ENCODE measurements around the gene PARVG.
"Not testable (repeated sequence)": the region's sequence is repeated elsewhere in the genome, so short reads cannot be mapped to it uniquely, and the experiment has no call there.

The PARVG gene

DNA sequence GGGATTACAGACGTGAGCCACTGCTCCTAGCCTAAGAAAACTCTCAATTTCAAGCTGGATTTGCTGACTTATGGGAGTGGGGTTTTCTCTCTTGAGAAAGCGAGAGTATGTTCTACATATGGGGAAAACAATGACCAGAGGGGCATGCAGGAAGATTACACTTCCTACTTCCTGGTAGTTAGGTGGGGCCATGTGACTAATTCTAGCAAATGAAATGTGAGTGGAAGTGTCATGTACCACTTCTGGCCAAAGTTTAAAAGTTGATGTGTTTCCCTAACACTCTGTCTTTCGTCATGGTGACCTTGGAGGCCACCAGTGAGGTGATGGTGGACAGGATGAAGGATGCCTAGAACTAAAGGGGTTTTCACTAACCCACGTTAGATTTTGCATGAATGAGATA lies 50.5 kb downstream of the PARVG start:
- CTCF ChIA-PET: no interaction called here
- DNase-seq: no peak
- Mint-ChIP-seq H3K27ac (no peak overlapping the region), H3K36me3 (no peaks in the 10 kb centered on the region), H3K4me1 (no peaks in the 10 kb centered on the region), H3K9me3 (peaks cover 7% of the 10 kb centered on the region), H3K4me3 (no peak overlapping the region), H3K27me3 (peaks cover 12% of the 10 kb centered on the region)

DNA sequence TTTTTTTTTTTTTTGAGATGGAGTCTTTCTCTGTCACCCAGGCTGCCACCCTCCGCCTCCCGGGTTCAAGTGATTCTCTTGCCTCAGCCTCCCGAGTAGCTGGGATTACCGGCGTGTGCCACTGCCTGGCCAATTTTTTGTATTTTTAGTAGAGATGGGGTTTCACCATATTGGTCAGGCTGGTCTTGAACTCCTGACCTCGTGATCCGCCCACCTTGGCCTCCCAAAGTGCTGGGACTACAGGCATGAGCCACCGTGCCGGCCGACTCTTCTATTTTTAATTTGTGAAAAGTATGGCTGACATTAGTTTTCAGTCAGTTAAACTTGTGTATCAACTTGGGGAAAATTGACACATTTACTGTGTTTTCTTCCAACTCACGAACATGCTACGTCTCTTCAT lies 53.6 kb downstream of the PARVG start:
- H3K27me3 Mint-ChIP-seq: peaks cover 12% of the 10 kb centered on the region
- H3K9me3 Mint-ChIP-seq, DNase-seq, H3K27ac Mint-ChIP-seq, H3K36me3 Mint-ChIP-seq, H3K4me3 Mint-ChIP-seq, H3K4me1 Mint-ChIP-seq, CTCF ChIA-PET: not testable (repeated sequence)

GRCh38 chr22:44237290-44237689 lies 56.6 kb downstream of the PARVG start:
- Mint-ChIP-seq H3K4me3 (no peak overlapping the region), H3K36me3 (no peaks in the 10 kb centered on the region), H3K27me3 (peaks cover 14% of the 10 kb centered on the region), H3K9me3 (no peaks in the 10 kb centered on the region), H3K4me1 (no peaks in the 10 kb centered on the region), H3K27ac (no peak overlapping the region)
- CTCF ChIA-PET: no interaction called here
- no peak for DNase-seq

- H3K36me3 Mint-ChIP-seq, H3K4me1 Mint-ChIP-seq, H3K27ac Mint-ChIP-seq, H3K4me3 Mint-ChIP-seq, CTCF ChIA-PET, DNase-seq, H3K9me3 Mint-ChIP-seq: not testable (repeated sequence)
- H3K27me3 Mint-ChIP-seq: peaks cover 21% of the 10 kb centered on the region
Measured at GRCh38 chr22:44241121-44241520, 60.4 kb downstream of the PARVG start.

GRCh38 chr22:44242946-44243724 lies 62.4 kb downstream of the PARVG start:
- Mint-ChIP-seq H3K9me3 (no peaks in the 10 kb centered on the region), H3K4me3 (no peak overlapping the region), H3K27ac (no peak overlapping the region), H3K27me3 (peaks cover 31% of the 10 kb centered on the region), H3K4me1 (no peaks in the 10 kb centered on the region), H3K36me3 (no peaks in the 10 kb centered on the region)
- DNase-seq: no peak
- CTCF ChIA-PET: interaction anchor here (1.6 kb wide), 1 partner anchor 250 kb away, joined by 3 read pairs; no protein-coding TSS in a partner anchor

- CTCF ChIA-PET: interaction anchor here (1.6 kb wide), 1 partner anchor 251 kb away, joined by 3 read pairs; no protein-coding TSS in a partner anchor
- H3K27ac Mint-ChIP-seq: no peak overlapping the region
- H3K4me1 Mint-ChIP-seq: no peaks in the 10 kb centered on the region
- peaks cover 34% of the 10 kb centered on the region for H3K27me3 Mint-ChIP-seq
- no peak for DNase-seq
- no peaks in the 10 kb centered on the region for H3K36me3 Mint-ChIP-seq
- no peak overlapping the region for H3K4me3 Mint-ChIP-seq
- no peaks in the 10 kb centered on the region for H3K9me3 Mint-ChIP-seq
Measured at GRCh38 chr22:44243761-44244160, 63.0 kb downstream of the PARVG start.

DNA sequence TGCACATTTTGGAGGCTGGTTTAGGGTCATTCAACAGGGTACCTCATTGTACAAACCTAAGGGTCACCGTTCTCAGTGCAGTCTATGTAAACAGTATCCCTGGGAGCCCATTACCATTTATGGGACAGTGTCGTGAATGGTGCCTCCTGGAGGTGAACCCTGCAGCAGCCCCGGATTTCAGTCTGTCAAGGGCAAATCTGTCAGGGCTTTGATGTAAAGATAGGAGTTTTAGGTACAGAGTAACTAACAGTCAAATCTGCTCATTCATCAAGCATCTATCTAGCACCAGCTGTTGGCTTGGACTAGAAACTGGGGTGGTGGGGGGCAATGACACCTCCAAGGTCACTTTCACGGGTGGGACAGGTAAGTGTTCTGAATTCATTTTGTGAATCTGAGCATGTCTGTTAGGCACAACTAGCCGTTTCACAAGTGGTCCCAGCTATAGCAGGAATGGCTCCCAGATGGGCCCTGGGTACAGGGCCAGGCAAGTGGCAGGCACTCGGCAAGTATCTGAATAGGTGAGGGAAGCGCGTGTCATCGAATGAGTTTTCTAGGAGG lies 63.6 kb downstream of the PARVG start:
- H3K4me1 Mint-ChIP-seq: no peaks in the 10 kb centered on the region
- no peaks in the 10 kb centered on the region for H3K36me3 Mint-ChIP-seq
- H3K27me3 Mint-ChIP-seq: peaks cover 34% of the 10 kb centered on the region
- no peak overlapping the region for H3K27ac Mint-ChIP-seq
- CTCF ChIA-PET: interaction anchor here (0.6 to 1.6 kb wide), 2 partner anchors 188 to 251 kb away, joined by 3 read pairs; no protein-coding TSS in a partner anchor
- DNase-seq: no peak
- H3K9me3 Mint-ChIP-seq: no peaks in the 10 kb centered on the region
- no peak overlapping the region for H3K4me3 Mint-ChIP-seq

DNA sequence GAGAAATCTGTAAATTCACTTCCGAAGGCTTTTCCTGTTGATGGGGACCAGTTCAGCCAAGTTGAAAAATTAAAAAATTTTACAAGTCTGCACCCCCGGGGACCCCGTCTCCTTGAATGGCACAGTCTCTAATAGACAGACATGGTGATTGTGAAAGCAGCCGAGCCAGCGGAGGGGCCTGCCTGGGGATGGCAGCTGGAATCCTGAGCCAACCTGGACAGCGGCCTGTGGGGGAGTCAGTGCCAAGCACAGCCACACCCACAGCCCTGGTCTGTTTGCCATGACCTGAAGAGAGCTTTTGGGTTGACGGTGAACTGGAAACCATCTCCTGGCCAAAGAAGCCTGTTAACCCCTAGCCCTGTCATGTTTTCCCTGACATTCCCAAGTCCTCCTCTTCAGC lies 64.7 kb downstream of the PARVG start:
- Mint-ChIP-seq H3K9me3 (peaks cover 9% of the 10 kb centered on the region), H3K36me3 (no peaks in the 10 kb centered on the region), H3K27me3 (peaks cover 34% of the 10 kb centered on the region), H3K27ac (no peak overlapping the region), H3K4me1 (no peaks in the 10 kb centered on the region), H3K4me3 (no peak overlapping the region)
- no peak for DNase-seq
- CTCF ChIA-PET: no interaction called here

GRCh38 chr22:44245867-44246266 lies 65.1 kb downstream of the PARVG start:
- H3K9me3 Mint-ChIP-seq: peaks cover 10% of the 10 kb centered on the region
- no peak overlapping the region for H3K27ac Mint-ChIP-seq
- no peaks in the 10 kb centered on the region for H3K36me3 Mint-ChIP-seq
- peaks cover 29% of the 10 kb centered on the region for H3K27me3 Mint-ChIP-seq
- no peak for DNase-seq
- CTCF ChIA-PET: no interaction called here
- H3K4me1 Mint-ChIP-seq: no peaks in the 10 kb centered on the region
- H3K4me3 Mint-ChIP-seq: no peak overlapping the region

DNA sequence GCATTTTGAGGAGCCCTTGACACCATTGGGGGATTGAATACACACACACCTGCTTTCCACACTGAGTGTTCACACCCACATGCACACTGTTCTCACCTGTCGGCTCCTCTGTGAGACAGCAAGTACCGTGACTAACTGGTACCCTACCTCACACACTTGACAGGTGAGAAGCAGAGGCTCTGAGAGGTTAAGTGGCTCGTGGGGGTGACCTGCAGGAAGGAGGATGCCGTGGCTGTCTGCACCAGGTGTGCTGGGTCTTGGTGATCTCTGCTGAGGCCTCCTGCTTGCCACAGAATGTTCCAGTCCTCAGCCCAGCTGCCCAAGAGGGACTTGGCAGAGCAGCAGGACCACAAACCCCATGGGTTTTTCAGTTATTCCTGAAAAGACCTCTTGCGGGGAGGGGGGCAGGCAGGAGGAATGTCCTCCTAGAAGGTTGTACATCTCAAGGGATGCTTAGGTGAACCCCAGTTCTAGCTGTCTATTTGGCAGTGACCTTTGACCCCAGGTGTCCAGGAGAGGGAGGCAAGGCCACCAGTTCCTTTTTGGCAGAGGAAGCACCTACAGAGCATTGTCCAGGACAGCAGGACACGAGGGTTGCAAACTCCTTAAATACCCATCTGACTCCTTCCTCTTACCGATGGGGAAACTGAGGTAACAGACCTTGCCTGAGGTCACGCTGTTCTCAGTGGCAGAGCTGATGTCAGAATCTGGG lies 66.0 kb downstream of the PARVG start:
- CTCF ChIA-PET: no interaction called here
- Mint-ChIP-seq H3K4me3 (no peak overlapping the region), H3K27me3 (peaks cover 25% of the 10 kb centered on the region), H3K27ac (no peak overlapping the region), H3K4me1 (no peaks in the 10 kb centered on the region), H3K36me3 (no peaks in the 10 kb centered on the region), H3K9me3 (peaks cover 11% of the 10 kb centered on the region)
- DNase-seq: no peak

GRCh38 chr22:44247346-44247745 lies 66.6 kb downstream of the PARVG start:
- peaks cover 23% of the 10 kb centered on the region for H3K27me3 Mint-ChIP-seq
- H3K4me1 Mint-ChIP-seq: no peaks in the 10 kb centered on the region

GRCh38 chr22:44247923-44248892 lies 67.5 kb downstream of the PARVG start:
- no peak overlapping the region for H3K27ac Mint-ChIP-seq
- no peak overlapping the region for H3K4me3 Mint-ChIP-seq
- DNase-seq: no peak
- no peaks in the 10 kb centered on the region for H3K36me3 Mint-ChIP-seq
- peaks cover 11% of the 10 kb centered on the region for H3K9me3 Mint-ChIP-seq
- peaks cover 17% of the 10 kb centered on the region for H3K27me3 Mint-ChIP-seq
- H3K4me1 Mint-ChIP-seq: no peaks in the 10 kb centered on the region
- CTCF ChIA-PET: no interaction called here

More at GRCh38 chr22:44247346-44247745, 66.6 kb downstream of the PARVG start:
- CTCF ChIA-PET: no interaction called here
- H3K4me3 Mint-ChIP-seq: no peak overlapping the region
- no peaks in the 10 kb centered on the region for H3K36me3 Mint-ChIP-seq
- DNase-seq: no peak
- no peak overlapping the region for H3K27ac Mint-ChIP-seq
- H3K9me3 Mint-ChIP-seq: peaks cover 11% of the 10 kb centered on the region

GRCh38 chr22:44248926-44249325 lies 68.2 kb downstream of the PARVG start:
- H3K9me3 Mint-ChIP-seq: peaks cover 11% of the 10 kb centered on the region
- H3K36me3 Mint-ChIP-seq: no peaks in the 10 kb centered on the region
- CTCF ChIA-PET: no interaction called here
- no peaks in the 10 kb centered on the region for H3K4me1 Mint-ChIP-seq
- no peak overlapping the region for H3K27ac Mint-ChIP-seq
- no peak for DNase-seq
- peaks cover 17% of the 10 kb centered on the region for H3K27me3 Mint-ChIP-seq
- no peak overlapping the region for H3K4me3 Mint-ChIP-seq
